HG02852 (cell line): ENCODE data around the gene NSD2.
"Not testable (repeated sequence)": the region's sequence is repeated elsewhere in the genome, so short reads cannot be mapped to it uniquely, and the experiment has no call there.

Experiments used
- ATAC-seq: cut with Tn5 transposase; IDR thresholded peaks from one replicate; pipeline ENCODE4 v1.9.1; 2021; ENCODE audit warnings: mild to moderate bottlenecking, moderate library complexity; ENCODE audit not compliant: unreplicated experiment

Gene NSD2

GRCh38 chr4:1896658-1896991 is 25.4 kb downstream of the NSD2 start:
- ATAC-seq = no peak

GRCh38 chr4:1898007-1898406 is 26.8 kb downstream of the NSD2 start:
- no peak for ATAC-seq

GRCh38 chr4:1898681-1899080 is 27.5 kb downstream of the NSD2 start:
- no peak for ATAC-seq

- ATAC-seq = peak; percentile 85
Measured at GRCh38 chr4:1899149-1900086, 28.2 kb downstream of the NSD2 start.

- ATAC-seq = no peak
Measured at GRCh38 chr4:1900087-1900433, 28.9 kb downstream of the NSD2 start.

- ATAC-seq = no peak
Measured at GRCh38 chr4:1900624-1901023, 29.4 kb downstream of the NSD2 start.

- ATAC-seq = no peak
Measured at GRCh38 chr4:1901127-1901526, 29.9 kb downstream of the NSD2 start.

GRCh38 chr4:1902243-1902642 is 31.1 kb downstream of the NSD2 start:
- no peak for ATAC-seq

- no peak for ATAC-seq
Measured at GRCh38 chr4:1903035-1903434, 31.8 kb downstream of the NSD2 start.

- ATAC-seq = no peak
Measured at GRCh38 chr4:1904042-1904441, 32.8 kb downstream of the NSD2 start.

GRCh38 chr4:1907848-1908525 is 36.8 kb downstream of the NSD2 start:
- ATAC-seq = no peak

- ATAC-seq = not testable (repeated sequence)
Measured at GRCh38 chr4:1909696-1910095, 38.5 kb downstream of the NSD2 start.

GRCh38 chr4:1910643-1911042 is 39.5 kb downstream of the NSD2 start:
- no peak for ATAC-seq

GRCh38 chr4:1911316-1911715 is 40.1 kb downstream of the NSD2 start:
- ATAC-seq = not testable (repeated sequence)

- no peak for ATAC-seq
Measured at GRCh38 chr4:1922821-1923220, 51.6 kb downstream of the NSD2 start.

GRCh38 chr4:1927675-1928074 is 56.5 kb downstream of the NSD2 start:
- ATAC-seq = no peak

- ATAC-seq = no peak
Measured at GRCh38 chr4:1928356-1929239, 57.4 kb downstream of the NSD2 start.

GRCh38 chr4:1932736-1933135 is 61.5 kb downstream of the NSD2 start:
- ATAC-seq = no peak

- ATAC-seq = no peak
Measured at GRCh38 chr4:1933700-1934099, 62.5 kb downstream of the NSD2 start.

- no peak for ATAC-seq
Measured at GRCh38 chr4:1937550-1937949, 66.4 kb downstream of the NSD2 start.

GRCh38 chr4:1938027-1938426 is 66.8 kb downstream of the NSD2 start:
- no peak for ATAC-seq
